H9 (cell line): ENCODE data around the gene SLC44A3. TPM values are rescaled to one million over a fixed set of nuclear protein-coding genes. Genes with fewer than 3 reads are reported as not detected.

Experiments used
- DNase-seq: peaks from one replicate; pipeline ENCODE4 v3.0.0-alpha.2; 2017
- H2AFZ ChIP-seq: one replicate; pipeline ENCODE4 v1.6.1; 2013; ENCODE audit warnings: mild to moderate bottlenecking, low read length, control low read depth, moderate library complexity
- H2AK5ac ChIP-seq: 2 replicates; pipeline ENCODE4 v1.6.1; 2013; ENCODE audit warnings: low read length, control low read depth, mixed read lengths; ENCODE audit not compliant: insufficient read length
- H2BK120ac ChIP-seq: one replicate; pipeline ENCODE4 v1.6.1; 2013; ENCODE audit warnings: low read depth, mild to moderate bottlenecking, low read length, control low read depth, inconsistent platforms; ENCODE audit not compliant: poor library complexity, severe bottlenecking
- H2BK12ac ChIP-seq: 2 replicates; pipeline ENCODE4 v1.6.1; 2013; ENCODE audit warnings: low read length, control low read depth, mixed read lengths, low read depth; ENCODE audit not compliant: insufficient read length
- H2BK15ac ChIP-seq: 2 replicates; pipeline ENCODE4 v1.6.1; 2013; ENCODE audit warnings: low read depth, low read length, control low read depth
- H2BK20ac ChIP-seq: one replicate; pipeline ENCODE4 v1.6.1; 2013; ENCODE audit warnings: low read depth, mild to moderate bottlenecking, low read length, control low read depth, inconsistent platforms; ENCODE audit not compliant: poor library complexity, severe bottlenecking
- H2BK5ac ChIP-seq: 2 replicates; pipeline ENCODE4 v1.6.1; 2013; ENCODE audit warnings: low read length, control low read depth, mixed read lengths; ENCODE audit not compliant: insufficient read length
- H3K14ac ChIP-seq: 2 replicates; pipeline ENCODE4 v1.6.1; 2013; ENCODE audit warnings: low read length, control low read depth; ENCODE audit not compliant: insufficient read depth
- H3K18ac ChIP-seq: 2 replicates; pipeline ENCODE4 v1.6.1; 2013; ENCODE audit warnings: low read depth, mild to moderate bottlenecking, mixed read lengths, low read length, control low read depth; ENCODE audit not compliant: insufficient read length
- H3K23ac ChIP-seq: 2 replicates; pipeline ENCODE4 v1.6.1; 2013; ENCODE audit warnings: low read length, control low read depth, mixed read lengths, low read depth; ENCODE audit not compliant: insufficient read length
- H3K23me2 ChIP-seq: 2 replicates; pipeline ENCODE4 v1.6.1; 2013; ENCODE audit warnings: low read depth, mild to moderate bottlenecking, mixed read lengths, low read length, control low read depth; ENCODE audit not compliant: insufficient read length, poor library complexity, severe bottlenecking
- H3K27ac ChIP-seq: 2 replicates; pipeline ENCODE4 v1.5.1; 2013; ENCODE audit warnings: low read length, control low read depth, mixed read lengths, low read depth; ENCODE audit not compliant: insufficient read length
- H3K27me3 ChIP-seq: 2 replicates; pipeline ENCODE4 v1.6.1; 2013; ENCODE audit warnings: low read length, control low read depth, inconsistent platforms; ENCODE audit not compliant: insufficient read depth
- H3K4ac ChIP-seq: 2 replicates; pipeline ENCODE4 v1.6.1; 2013; ENCODE audit warnings: low read depth, mild to moderate bottlenecking, control low read depth, inconsistent platforms, low read length, moderate library complexity
- H3K4me1 ChIP-seq: 2 replicates; pipeline ENCODE4 v1.6.1; 2013; ENCODE audit warnings: low read length, control low read depth, inconsistent platforms; ENCODE audit not compliant: insufficient read depth
- H3K4me2 ChIP-seq: 2 replicates; pipeline ENCODE4 v1.6.1; 2013; ENCODE audit warnings: low read length, control low read depth, mixed read lengths; ENCODE audit not compliant: insufficient read length, insufficient read depth
- H3K56ac ChIP-seq: 2 replicates; pipeline ENCODE4 v1.6.1; 2013; ENCODE audit warnings: low read depth, mild to moderate bottlenecking, mixed read lengths, low read length, control low read depth; ENCODE audit not compliant: insufficient read length
- H3K79me1 ChIP-seq: 2 replicates; pipeline ENCODE4 v1.6.1; 2013; ENCODE audit warnings: low read depth, mild to moderate bottlenecking, moderate library complexity, low read length, control low read depth, inconsistent platforms; ENCODE audit not compliant: insufficient read depth, poor library complexity, severe bottlenecking
- H3K79me2 ChIP-seq: 2 replicates; pipeline ENCODE4 v1.6.1; 2013; ENCODE audit warnings: low read length, control low read depth, inconsistent platforms; ENCODE audit not compliant: insufficient read depth
- H3K9ac ChIP-seq: 2 replicates; pipeline ENCODE4 v1.6.1; 2013; ENCODE audit warnings: low read length, control low read depth, mixed read lengths; ENCODE audit not compliant: insufficient read length; ENCODE audit errors: extremely low read depth
- H3K9me3 ChIP-seq: one replicate; pipeline ENCODE4 v1.6.1; 2013; ENCODE audit warnings: low read depth, low read length, inconsistent platforms; ENCODE audit not compliant: control insufficient read depth
- H3T11ph ChIP-seq: one replicate; pipeline ENCODE4 v1.6.1; 2013; ENCODE audit warnings: mild to moderate bottlenecking, low read length, control low read depth, inconsistent platforms
- H4K20me1 ChIP-seq: one replicate; pipeline ENCODE4 v1.6.1; 2013; ENCODE audit not compliant: control insufficient read depth, insufficient read length, insufficient read depth
- H4K5ac ChIP-seq: 2 replicates; pipeline ENCODE4 v1.6.1; 2013; ENCODE audit warnings: low read depth, mild to moderate bottlenecking, mixed read lengths, low read length, control low read depth; ENCODE audit not compliant: insufficient read length
- H4K8ac ChIP-seq: replicated peaks from 2 replicates; pipeline ENCODE4 v1.6.1; 2013; ENCODE audit warnings: low read length, control low read depth, mixed read lengths, low read depth; ENCODE audit not compliant: insufficient read length
- H4K91ac ChIP-seq: 2 replicates; pipeline ENCODE4 v1.6.1; 2013; ENCODE audit warnings: low read depth, mild to moderate bottlenecking, moderate library complexity, mixed read lengths, low read length, control low read depth; ENCODE audit not compliant: insufficient read length
- H3K27ac Mint-ChIP-seq, 3 experiments: 2 replicates in 2 of 3; 3 replicates in 1 of 3; pipeline ENCODE4 v1.8.0; 2020 to 2021; ENCODE audit warnings: mixed read lengths in 3 of 3, mild to moderate bottlenecking in 1 of 3, moderate library complexity in 1 of 3
- H3K27me3 Mint-ChIP-seq: 2 replicates; pipeline ENCODE4 v1.8.0; 2021; ENCODE audit warnings: low read depth, mild to moderate bottlenecking, moderate library complexity, mixed read lengths
- H3K36me3 Mint-ChIP-seq, 3 experiments: 2 replicates in 2 of 3; 3 replicates in 1 of 3; pipeline ENCODE4 v1.8.0; 2020 to 2021; ENCODE audit warnings: low read depth in 3 of 3, mixed read lengths in 3 of 3; ENCODE audit not compliant: insufficient read depth in 1 of 3
- H3K4me1 Mint-ChIP-seq, 2 experiments: 2 replicates each; pipeline ENCODE4 v1.8.0; 2020; ENCODE audit warnings: mixed read lengths in 2 of 2
- H3K4me3 Mint-ChIP-seq, 2 experiments: 2 replicates in 1 of 2; 3 replicates in 1 of 2; pipeline ENCODE4 v1.8.0; 2020 to 2021; ENCODE audit warnings: mild to moderate bottlenecking in 2 of 2, mixed read lengths in 2 of 2, moderate library complexity in 1 of 2
- H3K9me3 Mint-ChIP-seq, 2 experiments: 2 replicates in 1 of 2; 3 replicates in 1 of 2; pipeline ENCODE4 v1.8.0; 2020; ENCODE audit warnings: mild to moderate bottlenecking in 2 of 2, mixed read lengths in 2 of 2, moderate library complexity in 1 of 2
- CTCF ChIP-seq: fragments of 200-600 bp; sonication (generic); conservative IDR thresholded peaks from 3 replicates; pipeline ENCODE4 v1.8.0; 2021; ENCODE audit warnings: antibody characterized with exemption, mild to moderate bottlenecking
- WGBS: extraction: QIAGEN DNeasy Blood & Tissue Kit; methylation state at CpG from one replicate; pipeline ENCODE4 v1.1.7; 2013; ENCODE audit warnings: missing lambda C conversion rate, low lambda C conversion rate, mixed read lengths; ENCODE audit not compliant: insufficient read length; ENCODE audit errors: extremely low coverage; 5-methylcytosine and 5-hydroxymethylcytosine counted together
- total RNA-seq: library from RNA; stranded (reverse); gene quantifications from 2 replicates; pipeline ENCODE4 v1.2.1, GENCODE V29; 2021

Gene SLC44A3
- total RNA-seq, 1 experiment from 2014 or later = 5.5 TPM

- Histone ChIP-seq H4K91ac (no peak overlapping the region), H3K4me1 (peaks cover 20% of the 10 kb centered on the region; the same call in 1 of the 2 replicates), H2BK120ac (no peak overlapping the region)
Measured at GRCh38 chr1:94863297-94863911, 43.2 kb downstream of the SLC44A3 start.

More at GRCh38 chr1:94863297-94863911, 43.2 kb downstream of the SLC44A3 start:
- H3K9me3 Mint-ChIP-seq = no peaks in the 10 kb centered on the region
- TF ChIP-seq CTCF = no peak
- no peak overlapping the region for H3K9ac ChIP-seq
- no peak overlapping the region for H2BK20ac ChIP-seq
- H2BK5ac ChIP-seq = no peak overlapping the region
- no peaks in the 10 kb centered on the region for H3K27me3 Mint-ChIP-seq
- no peak overlapping the region for H3K4me3 Mint-ChIP-seq
- no peaks in the 10 kb centered on the region for H3K79me1 ChIP-seq
- no peaks in the 10 kb centered on the region for H3K23me2 ChIP-seq
- H2AK5ac ChIP-seq = no peak overlapping the region
- H4K20me1 ChIP-seq = no peaks in the 10 kb centered on the region
- no peak overlapping the region for H3K4me2 ChIP-seq
- no peak overlapping the region for H4K5ac ChIP-seq
- peaks cover 52 to 58% of the 10 kb centered on the region in 2 experiments for H3K4me1 Mint-ChIP-seq
- no peak overlapping the region for H3K56ac ChIP-seq
- H3K18ac ChIP-seq = no peak overlapping the region
- H3K14ac ChIP-seq = no peak overlapping the region
- no peaks in the 10 kb centered on the region for H3K27me3 ChIP-seq
- WGBS = no CpG with 5 or more reads among the region's 2 CpGs
- no peak overlapping the region for H4K8ac ChIP-seq
- no peak overlapping the region for H3K4ac ChIP-seq
- no peaks in the 10 kb centered on the region for H3K79me2 ChIP-seq
- no peak overlapping the region for H2BK12ac ChIP-seq
- no peak for DNase-seq
- H2AFZ ChIP-seq = no peak overlapping the region
- no peak overlapping the region for H3K23ac ChIP-seq
- no peaks in the 10 kb centered on the region; a peak in 1 of 7 replicates for H3K36me3 Mint-ChIP-seq
- no peaks in the 10 kb centered on the region for H3K9me3 ChIP-seq
- no peak overlapping the region for H3T11ph ChIP-seq
- H2BK15ac ChIP-seq = no peak overlapping the region; the same call in 1 of the 2 replicates
- H3K27ac ChIP-seq = no peak overlapping the region
- H3K27ac Mint-ChIP-seq = no peak overlapping the region; a peak in 1 of 7 replicates
